ENCODE measurements around the gene HBA1. TPM values are rescaled to one million over a fixed set of nuclear protein-coding genes. Genes with fewer than 3 reads are reported as not detected.
"Not testable (repeated sequence)": the region's sequence is repeated elsewhere in the genome, so short reads cannot be mapped to it uniquely, and the experiment has no call there.

HBA1 gene
- not detected in 2 replicates for total RNA-seq

DNA sequence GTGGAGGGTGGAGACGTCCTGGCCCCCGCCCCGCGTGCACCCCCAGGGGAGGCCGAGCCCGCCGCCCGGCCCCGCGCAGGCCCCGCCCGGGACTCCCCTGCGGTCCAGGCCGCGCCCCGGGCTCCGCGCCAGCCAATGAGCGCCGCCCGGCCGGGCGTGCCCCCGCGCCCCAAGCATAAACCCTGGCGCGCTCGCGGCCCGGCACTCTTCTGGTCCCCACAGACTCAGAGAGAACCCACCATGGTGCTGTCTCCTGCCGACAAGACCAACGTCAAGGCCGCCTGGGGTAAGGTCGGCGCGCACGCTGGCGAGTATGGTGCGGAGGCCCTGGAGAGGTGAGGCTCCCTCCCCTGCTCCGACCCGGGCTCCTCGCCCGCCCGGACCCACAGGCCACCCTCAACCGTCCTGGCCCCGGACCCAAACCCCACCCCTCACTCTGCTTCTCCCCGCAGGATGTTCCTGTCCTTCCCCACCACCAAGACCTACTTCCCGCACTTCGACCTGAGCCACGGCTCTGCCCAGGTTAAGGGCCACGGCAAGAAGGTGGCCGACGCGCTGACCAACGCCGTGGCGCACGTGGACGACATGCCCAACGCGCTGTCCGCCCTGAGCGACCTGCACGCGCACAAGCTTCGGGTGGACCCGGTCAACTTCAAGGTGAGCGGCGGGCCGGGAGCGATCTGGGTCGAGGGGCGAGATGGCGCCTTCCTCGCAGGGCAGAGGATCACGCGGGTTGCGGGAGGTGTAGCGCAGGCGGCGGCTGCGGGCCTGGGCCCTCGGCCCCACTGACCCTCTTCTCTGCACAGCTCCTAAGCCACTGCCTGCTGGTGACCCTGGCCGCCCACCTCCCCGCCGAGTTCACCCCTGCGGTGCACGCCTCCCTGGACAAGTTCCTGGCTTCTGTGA, at the start of gene HBA1:
Gene HBA1, plus strand, starts transcription at position 204 of the 906 bp plus-strand sequence. Its CDS starts 37 bp downstream, at position 241.
- DNase-seq (ENCODE audit: low read depth): not testable (repeated sequence)

- DNase-seq (ENCODE audit: low read depth): no peak
These were observed 47.4 kb upstream of the HBA1 start for GRCh38 chr16:129075-129474.

DNA sequence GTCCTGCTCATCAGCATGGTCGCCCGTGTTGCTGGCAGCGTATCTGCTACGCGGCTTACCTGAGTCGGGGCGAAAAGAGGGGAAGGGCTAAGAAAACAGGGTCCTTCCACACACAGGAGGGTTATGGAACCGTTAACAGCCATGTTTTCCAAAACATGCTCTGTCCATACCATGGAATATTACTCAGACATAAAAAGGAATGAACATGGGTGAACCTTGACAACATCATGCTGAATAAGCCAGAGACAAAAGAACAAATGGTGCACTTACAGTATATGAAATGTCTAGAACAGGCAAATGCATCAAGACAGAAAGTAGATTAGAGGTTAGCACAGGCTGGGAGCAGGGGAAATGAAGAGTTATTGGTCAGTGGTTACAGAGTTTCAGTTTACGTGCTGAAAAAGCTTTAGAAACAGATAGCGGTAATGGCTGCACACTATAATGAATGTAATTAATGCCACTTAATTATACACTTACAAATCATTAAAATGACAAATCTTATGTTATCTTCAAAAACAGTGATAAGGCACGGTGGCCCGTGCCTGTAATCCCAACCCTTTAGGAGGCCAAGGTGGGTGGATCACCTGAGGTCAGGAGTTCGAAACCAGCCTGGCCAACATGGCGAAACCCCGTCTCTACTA, 45.8 kb upstream of the HBA1 start:
- no peak for DNase-seq (ENCODE audit: low read depth)

DNA sequence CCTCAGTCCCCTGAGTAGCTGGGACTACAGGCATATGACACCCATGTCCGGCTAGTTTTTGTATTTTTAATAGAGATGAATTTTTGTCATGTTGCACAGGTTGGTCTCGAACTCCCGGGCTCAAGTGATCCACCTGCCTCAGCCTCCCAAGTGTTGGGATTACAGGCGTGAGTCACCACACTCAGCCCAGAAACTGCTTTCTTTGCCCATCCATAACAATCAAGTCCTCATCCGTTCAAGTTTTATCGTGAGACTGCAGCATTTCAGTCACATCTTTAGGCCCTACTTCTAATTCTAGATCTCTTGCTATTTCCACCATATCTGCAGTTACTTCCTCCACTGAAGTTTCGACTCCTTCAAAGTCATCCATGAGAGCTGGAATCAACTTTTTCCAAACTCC, 44.4 kb upstream of the HBA1 start:
- DNase-seq (ENCODE audit: low read depth): no peak

GRCh38 chr16:133716-134115, 42.8 kb upstream of the HBA1 start:
- no peak for DNase-seq (ENCODE audit: low read depth)

GRCh38 chr16:138049-138417, 38.4 kb upstream of the HBA1 start:
- no peak for DNase-seq (ENCODE audit: low read depth)

GRCh38 chr16:140175-140857, 36.2 kb upstream of the HBA1 start:
- no peak for DNase-seq (ENCODE audit: low read depth)

- no peak for DNase-seq (ENCODE audit: low read depth)
These were observed 34.0 kb upstream of the HBA1 start for GRCh38 chr16:142405-142967.

GRCh38 chr16:143047-143446, 33.4 kb upstream of the HBA1 start:
- DNase-seq (ENCODE audit: low read depth): no peak

- no peak for DNase-seq (ENCODE audit: low read depth)
These were observed 33.0 kb upstream of the HBA1 start for GRCh38 chr16:143456-143855.

DNA sequence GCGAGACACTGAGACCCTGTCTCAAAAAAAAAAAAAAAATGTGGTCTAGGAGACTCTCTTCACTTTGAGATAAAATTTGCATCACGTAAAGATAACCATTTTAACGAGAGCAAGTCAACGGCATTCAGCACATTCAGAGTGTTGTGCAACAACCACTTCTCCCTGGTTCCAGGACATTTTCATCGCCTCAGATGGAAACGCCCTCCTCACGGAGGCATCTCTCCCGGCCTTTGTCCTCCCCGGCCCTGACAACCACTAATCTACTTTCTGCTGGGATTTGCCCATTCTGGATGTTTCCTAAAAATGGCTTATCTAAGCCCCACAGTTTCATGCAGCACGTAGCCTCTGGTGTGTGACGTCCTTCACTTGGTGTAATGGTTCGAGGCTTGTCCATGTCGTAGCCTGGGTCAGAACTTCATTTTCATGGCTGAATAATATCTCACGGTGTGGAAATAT, 31.7 kb upstream of the HBA1 start:
- DNase-seq (ENCODE audit: low read depth): no peak

DNA sequence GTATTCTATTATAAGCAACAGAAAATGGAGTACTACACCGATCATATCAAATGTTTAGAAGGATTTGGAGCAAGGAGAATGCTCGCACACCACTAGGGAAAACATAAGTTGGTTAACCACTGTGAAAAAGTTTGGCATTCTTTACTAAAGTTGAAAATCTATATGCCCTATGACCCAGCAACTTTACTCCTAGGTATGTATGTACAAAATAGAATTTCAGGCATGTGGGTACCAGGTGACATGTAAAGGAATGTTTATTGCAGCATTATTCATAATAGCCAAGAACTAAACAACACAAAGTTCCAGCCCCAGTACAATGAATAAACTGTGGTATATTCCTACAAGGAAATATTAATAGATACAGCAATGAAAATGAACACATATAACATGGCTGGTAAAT, 29.8 kb upstream of the HBA1 start:
- no peak for DNase-seq (ENCODE audit: low read depth)

DNA sequence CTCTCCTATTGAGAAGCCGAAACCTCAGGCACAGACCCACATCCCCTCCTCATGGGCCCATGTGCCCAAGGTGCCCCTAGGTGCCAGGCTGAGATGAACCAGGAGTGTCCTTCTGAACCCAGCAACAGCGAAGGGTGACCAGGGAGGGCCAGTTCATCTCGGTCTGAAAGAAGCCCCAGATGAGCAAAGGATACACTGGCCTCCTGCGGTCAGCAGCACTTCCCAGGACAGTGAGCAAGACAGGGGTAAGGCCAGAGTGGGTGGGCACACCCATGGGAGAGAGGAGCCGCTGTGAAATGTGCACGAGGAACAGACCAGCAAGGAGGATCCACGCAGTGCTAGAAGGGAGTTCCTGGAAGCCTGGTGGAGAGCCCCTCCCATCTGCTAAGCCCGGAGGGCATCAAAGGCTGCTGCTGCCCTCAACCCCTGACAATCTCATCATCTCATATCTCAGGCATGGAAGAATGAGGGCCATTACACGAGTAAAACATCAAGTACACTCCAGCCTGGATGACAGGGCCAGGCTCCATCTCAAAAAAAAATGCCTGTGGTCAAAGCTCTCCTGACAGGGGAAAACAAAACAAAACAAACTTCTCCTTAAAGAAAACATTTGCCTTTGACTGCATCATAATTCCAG, 27.3 kb upstream of the HBA1 start:
- no peak for DNase-seq (ENCODE audit: low read depth)

- DNase-seq (ENCODE audit: low read depth): no peak
These were observed 24.0 kb upstream of the HBA1 start, which contains the start of gene HBZ for GRCh38 chr16:152141-153128. HBZ (plus strand) TSS chr16:152644; CDS start chr16:152910, 266 bp downstream.

GRCh38 chr16:153129-153521, 23.4 kb upstream of the HBA1 start:
- not testable (repeated sequence) for DNase-seq (ENCODE audit: low read depth)

GRCh38 chr16:153550-154216, 22.8 kb upstream of the HBA1 start:
- not testable (repeated sequence) for DNase-seq (ENCODE audit: low read depth)

GRCh38 chr16:154217-155030, 22.1 kb upstream of the HBA1 start:
- no peak for DNase-seq (ENCODE audit: low read depth)

DNA sequence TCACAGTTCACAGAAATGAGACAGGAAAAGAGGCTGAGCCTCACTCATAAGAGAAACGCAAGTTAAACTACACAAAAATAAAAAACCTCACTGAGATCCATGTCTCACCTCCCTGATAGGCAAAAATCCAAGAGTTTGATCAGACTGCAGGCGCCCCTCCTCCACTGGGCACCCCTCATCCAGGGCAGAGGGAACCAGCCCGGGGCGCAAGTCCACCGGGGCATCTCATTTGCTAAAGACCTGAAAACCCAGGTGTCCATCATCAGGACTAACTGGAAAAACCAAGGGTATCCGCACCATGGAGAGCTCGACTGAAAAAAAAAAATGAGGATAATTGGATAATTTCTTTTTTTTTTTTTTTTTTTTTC, 21.5 kb upstream of the HBA1 start:
- no peak for DNase-seq (ENCODE audit: low read depth)
